HK-2 (cell line): ENCODE results near the gene NFASC.

Experiments
- DNase-seq: peaks from one replicate; pipeline ENCODE4 v3.0.0-alpha.2; 2018; ENCODE audit not compliant: unreplicated experiment

The NFASC gene

GRCh38 chr1:204859861-204860267, 10.8 kb upstream of the NFASC start:
- DNase-seq = no peak

DNA sequence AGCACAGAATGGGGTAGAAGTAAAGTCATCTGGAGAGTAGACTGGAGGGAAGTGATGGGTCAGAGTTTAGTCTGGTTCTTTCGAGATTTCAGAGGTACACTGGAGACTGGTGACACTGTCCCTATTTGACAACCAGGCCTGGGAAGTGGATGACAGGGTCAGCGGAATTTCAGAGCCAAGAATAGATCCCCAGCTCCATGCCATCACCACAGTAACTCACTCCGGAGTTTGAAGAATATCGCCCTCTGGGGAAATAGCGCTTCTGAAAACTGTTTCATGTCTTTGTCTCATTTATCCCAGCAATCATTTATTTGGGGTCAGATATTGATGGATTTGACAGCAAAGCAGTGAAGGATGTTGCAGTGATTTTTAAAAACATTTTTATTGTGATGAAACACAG, 7.6 kb upstream of the NFASC start:
- no peak for DNase-seq

GRCh38 chr1:204863730-204864129, 6.9 kb upstream of the NFASC start:
- DNase-seq = no peak

GRCh38 chr1:204866051-204866596, 4.5 kb upstream of the NFASC start:
- DNase-seq = no peak

DNA sequence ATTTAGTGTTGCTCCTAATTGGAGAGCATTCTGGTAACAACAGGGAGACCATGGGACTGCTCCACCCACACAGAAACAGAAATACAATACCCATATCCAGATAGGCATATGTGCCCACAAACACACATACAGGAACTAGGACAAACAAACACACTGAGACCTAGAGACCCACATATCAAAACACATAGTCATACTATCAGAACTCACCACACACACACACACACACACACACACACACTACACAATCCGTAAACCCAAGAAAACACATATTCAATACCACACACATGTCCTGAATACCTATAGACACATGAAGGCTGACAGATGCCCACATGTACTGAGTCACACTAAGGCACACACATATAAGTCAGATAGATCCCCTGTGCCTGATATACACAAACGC, 3.5 kb upstream of the NFASC start:
- no peak for DNase-seq

DNA sequence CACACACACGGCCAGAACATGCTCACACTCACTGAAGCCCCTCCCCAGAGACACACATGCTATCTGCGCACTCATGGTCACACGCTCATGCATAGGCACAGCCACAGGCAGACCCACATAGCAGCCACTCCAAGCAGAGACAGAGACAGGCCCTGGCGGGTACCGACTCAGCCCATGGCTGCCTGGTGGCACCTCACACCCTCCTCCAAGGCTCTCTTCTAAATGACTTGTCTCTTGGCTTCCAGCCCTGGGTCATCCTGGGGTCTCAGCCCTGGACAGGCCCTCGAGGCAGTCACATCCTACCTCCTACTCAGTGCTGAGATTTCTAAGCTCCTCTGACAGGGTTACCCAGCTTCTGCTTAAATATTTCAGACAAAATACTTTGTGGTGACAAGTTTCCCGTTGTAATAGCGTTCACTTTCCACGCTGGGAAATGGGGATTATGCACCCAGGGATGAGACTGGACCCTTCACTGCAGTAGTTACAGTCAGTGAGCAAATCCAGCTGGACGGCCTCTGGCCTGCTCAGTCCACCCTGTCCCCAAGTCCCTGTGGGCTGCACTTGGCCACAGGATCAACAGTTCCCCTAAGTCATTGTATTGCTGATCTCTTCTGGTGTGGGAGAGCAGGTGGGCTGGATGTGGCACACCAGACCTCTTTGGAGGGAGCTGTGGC, 2.9 kb upstream of the NFASC start:
- no peak for DNase-seq

DNA sequence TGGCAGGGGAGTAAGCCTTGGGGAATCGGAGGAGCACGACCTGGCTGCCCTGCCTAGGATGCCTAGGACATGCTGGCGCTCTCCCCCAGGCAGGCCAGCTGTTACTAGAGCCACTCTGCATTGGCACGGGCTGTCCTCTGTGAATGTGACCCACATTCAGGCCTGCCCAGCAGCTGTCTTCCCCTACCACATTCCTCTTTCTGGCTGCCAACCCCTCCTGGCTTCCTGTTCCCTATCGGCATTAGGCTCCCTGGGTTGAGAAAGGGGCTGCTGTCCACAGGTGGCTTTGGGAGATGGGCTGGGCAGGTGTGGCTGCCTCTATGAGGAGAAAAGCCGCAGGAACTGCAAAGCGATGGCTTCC, 2.3 kb upstream of the NFASC start:
- DNase-seq = no peak

GRCh38 chr1:204869097-204869496, 1.6 kb upstream of the NFASC start:
- no peak for DNase-seq

DNA sequence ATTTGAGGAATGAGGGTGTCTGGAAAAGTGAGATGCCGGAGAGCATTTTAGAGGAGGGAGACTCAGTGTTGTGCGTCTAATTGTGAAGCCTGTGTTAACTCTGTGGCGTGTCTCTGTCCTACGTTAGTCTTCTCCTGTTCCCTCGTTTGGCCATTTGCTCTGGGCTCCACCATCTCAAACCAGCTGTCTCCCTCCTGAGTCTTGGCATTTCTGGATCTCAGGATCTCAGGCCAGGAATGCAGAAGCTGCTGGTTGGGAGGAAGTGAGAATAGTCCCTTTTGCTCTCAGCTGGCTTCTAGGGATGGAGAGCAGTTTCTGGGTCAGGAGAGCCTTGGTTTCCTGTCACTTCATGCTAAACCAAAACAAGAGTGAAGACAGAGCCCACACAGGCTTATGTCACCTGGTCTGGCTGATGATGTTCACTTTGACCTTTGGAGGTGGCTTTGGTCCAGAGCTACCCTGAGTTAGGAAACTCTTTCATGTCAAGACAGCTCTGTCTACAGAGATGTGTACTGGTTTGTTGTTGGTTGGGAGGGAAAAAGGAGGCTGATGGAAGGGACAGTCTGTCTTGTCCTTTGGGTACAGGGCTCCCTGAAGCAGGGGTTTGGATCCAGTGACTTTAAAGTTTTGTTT, 859 bp downstream of the NFASC start:
- no peak for DNase-seq

GRCh38 chr1:204872262-204872881, 1.7 kb downstream of the NFASC start:
- no peak for DNase-seq

- DNase-seq = no peak
Measured at GRCh38 chr1:204873176-204873575, 2.5 kb downstream of the NFASC start.

DNA sequence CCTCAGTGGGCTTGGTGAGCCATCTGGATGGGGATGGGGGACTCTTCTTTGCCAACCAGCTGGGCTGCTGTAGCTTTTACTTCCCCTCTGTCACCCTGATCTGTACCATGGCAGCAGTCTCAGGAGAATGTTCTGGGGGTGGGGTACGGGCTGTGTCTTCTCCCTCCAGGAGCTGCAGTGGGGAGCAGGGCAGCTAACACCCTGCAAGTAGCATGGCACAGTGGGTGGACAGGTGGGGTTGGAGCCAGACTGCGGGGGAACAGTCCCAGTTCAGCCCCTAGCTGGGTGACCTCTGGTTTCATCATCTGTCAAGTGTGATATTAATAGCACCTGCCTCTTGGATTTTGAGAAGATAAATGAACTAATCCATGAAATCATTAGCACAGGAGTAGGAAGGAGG, 3.1 kb downstream of the NFASC start:
- no peak for DNase-seq

GRCh38 chr1:204874274-204874673, 3.6 kb downstream of the NFASC start:
- no peak for DNase-seq

DNA sequence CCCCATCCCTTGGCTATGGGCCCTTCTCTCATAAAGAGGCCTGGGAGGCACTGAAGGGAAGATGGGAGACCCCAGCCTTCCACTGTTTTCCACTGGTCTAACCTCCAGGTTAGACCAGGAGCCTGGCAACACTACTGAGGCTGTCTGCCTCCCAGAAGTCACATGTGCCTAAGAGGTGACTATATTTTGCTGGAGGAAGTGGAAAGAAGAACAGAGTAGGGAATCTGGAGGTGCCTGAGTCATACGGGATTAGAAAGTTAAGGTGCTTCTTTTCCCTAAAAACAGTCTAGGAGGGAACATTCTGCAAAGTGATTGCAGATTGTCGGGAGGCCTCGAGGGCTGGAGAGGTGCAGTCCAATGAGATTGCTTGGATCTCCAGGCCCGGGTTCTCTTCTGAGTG, 4.6 kb downstream of the NFASC start:
- no peak for DNase-seq

GRCh38 chr1:204878621-204879234, 8.1 kb downstream of the NFASC start:
- DNase-seq = no peak

DNA sequence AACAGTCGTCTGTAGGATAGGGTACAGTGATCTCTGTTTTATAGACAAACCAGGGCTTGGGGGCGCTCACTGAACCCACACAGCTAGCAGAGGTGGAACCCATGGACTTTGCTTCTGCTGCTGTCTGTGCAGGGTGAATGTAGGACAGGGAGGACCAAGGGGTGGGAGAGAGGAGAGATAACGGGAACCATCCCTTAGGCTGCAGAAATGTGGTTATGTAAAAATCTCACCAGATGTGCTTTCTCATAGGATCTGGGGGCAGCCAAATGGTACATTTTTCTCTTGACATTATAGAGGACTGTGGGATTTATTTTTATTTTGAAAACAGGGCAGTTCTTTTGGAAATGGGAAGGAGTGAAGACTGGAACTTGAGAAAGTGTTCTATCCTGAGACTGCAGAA, 8.7 kb downstream of the NFASC start:
- DNase-seq = no peak

- DNase-seq = no peak
Measured at GRCh38 chr1:204880906-204881305, 10.2 kb downstream of the NFASC start.

DNA sequence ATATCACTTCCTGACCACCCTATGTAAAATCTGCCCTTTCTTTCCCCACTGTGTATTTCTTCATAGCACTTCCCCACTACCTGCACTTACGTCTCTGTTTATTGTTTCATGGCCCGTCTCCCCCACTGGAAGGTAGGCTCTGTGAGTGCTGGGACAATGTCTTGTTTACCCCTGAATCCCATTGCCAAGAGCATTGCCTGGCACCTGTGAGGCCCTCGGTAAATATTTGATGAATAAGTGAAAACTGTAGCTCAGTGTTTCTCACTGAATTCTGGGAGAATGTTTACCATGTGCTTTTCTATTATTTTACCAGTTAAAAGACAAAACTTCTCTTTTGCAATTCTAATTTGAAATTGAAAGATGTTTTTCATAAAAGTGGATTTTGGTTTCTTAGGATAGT, 11.8 kb downstream of the NFASC start:
- DNase-seq = no peak

DNA sequence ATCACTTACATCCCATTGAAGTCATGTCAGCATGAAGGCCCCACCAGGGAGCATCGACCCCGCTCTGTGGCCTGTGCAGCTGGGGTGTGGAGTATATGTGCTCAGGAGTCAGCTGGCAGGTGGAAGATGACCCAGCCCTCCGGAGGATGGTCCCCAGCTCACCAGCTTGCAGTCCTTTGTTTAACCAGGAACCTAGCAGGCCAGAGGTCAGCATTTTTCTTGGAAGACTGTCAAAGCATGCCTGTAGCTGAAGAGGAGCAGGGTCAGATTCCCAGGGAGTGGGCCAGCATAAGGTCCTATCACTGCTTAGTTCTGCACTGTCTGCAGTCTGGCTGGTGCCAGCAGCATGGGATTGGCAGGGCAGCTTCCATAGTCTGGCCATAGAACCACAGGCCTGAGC, 12.7 kb downstream of the NFASC start:
- no peak for DNase-seq

DNA sequence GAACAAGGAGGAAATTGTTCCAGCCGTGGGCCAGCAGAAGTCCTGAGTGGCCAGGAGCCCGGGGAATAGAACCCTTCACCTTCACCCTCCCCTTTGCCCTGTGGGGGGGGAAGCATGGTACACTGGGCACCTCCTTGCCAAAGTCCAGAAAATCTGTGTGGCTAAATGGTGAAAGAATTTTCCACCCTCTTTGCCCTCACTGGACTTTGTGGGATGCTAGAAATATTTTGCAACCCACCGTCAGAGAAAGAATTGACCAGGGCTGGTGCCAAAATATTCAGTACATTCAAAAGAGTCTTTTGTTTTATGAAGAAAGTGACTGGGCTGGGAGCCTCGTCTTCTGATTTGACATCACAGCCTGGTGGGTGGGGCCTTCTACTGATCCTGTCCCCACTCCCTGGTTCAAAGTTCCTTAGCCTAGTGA, 14.6 kb downstream of the NFASC start:
- DNase-seq = no peak

DNA sequence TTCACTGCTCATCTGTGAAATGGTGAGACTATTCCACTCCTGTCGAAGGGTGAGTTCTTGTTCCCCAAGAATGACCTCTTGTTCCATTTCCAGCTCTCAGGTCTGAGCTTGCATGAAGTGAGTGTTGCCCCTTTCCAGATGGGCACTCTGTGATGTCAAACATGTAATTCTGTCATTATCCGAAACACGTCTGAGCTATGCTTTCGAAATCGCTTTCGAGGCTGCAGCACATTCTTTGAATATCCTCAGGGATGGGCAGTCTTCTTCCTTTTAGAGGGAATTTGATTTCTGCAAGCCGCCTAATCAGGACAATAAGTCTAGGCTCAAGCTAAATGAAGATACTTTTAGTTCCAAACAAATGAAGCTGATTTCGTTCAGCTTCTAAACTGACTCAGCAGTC, 15.1 kb downstream of the NFASC start:
- no peak for DNase-seq

DNA sequence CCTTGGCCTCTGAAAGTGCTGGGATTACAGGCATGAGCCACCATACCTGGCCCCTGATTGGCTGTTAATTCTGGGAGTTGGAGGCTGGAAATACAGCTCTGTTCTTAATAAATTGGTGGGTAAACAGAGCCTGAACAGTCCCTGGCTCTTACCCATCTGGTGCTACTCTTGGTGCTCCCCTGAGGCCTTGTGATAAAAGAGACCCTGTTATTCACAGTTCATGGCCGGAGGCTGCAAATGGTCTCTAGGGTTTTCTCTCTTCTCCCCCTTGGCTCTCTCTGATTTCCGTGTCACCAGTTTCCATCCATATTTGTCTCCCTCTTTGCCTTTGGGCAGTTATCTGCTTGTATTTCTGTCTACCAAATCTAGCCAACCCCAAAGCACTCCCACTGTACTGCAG, 17.2 kb downstream of the NFASC start:
- no peak for DNase-seq

GRCh38 chr1:204888294-204888693, 17.6 kb downstream of the NFASC start:
- DNase-seq = no peak
